ENCODE measurements around the gene GCNT2. TPM values are rescaled to one million over a fixed set of nuclear protein-coding genes. Genes with fewer than 3 reads are reported as not detected.
"Not testable (repeated sequence)": the region's sequence is repeated elsewhere in the genome, so short reads cannot be mapped to it uniquely, and the experiment has no call there.

The GCNT2 gene
- polyA plus RNA-seq, 1 donor, result 2.5 TPM

GRCh38 chr6:10550764-10551163 lies 29.6 kb downstream of the GCNT2 start:
- DNase-seq, result no peak

- DNase-seq, result no peak
Observed at GRCh38 chr6:10552270-10552810, 31.2 kb downstream of the GCNT2 start.

DNA sequence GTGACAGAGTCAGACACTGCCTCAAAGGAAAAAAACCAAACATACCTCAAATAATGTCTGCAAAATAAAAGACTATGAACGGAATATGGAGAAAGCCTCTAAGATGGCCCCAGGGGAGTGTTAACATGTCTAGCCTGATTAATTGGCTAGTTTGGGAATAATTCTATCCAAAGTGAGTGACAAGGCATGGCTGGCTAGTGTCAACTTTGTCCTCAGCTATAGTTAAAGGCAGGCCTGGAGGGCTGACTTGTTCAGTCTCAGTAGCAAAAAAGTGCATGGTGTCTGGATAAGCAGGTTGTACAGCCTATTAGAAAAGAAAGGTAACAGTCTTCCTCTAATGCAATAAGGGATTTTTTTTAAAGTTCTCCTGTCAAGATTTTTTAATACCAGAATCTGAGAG lies 32.7 kb downstream of the GCNT2 start:
- DNase-seq, result no peak

- no peak for DNase-seq
Observed at GRCh38 chr6:10554826-10555225, 33.7 kb downstream of the GCNT2 start.

- DNase-seq, result peak; percentile 20
Observed at GRCh38 chr6:10555625-10556309, 34.6 kb downstream of the GCNT2 start.

DNA sequence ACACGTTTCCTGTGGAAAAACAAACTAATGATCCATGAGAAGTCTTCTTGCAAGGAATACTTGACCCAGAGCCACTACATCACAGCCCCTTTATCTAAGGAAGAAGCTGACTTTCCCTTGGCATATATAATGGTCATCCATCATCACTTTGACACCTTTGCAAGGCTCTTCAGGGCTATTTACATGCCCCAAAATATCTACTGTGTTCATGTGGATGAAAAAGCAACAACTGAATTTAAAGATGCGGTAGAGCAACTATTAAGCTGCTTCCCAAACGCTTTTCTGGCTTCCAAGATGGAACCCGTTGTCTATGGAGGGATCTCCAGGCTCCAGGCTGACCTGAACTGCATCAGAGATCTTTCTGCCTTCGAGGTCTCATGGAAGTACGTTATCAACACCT lies 35.4 kb downstream of the GCNT2 start:
- DNase-seq, result no peak

DNA sequence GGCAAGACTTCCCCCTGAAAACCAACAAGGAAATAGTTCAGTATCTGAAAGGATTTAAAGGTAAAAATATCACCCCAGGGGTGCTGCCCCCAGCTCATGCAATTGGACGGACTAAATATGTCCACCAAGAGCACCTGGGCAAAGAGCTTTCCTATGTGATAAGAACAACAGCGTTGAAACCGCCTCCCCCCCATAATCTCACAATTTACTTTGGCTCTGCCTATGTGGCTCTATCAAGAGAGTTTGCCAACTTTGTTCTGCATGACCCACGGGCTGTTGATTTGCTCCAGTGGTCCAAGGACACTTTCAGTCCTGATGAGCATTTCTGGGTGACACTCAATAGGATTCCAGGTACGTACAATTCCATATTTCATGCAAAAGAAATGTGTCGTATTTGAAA lies 35.8 kb downstream of the GCNT2 start:
- DNase-seq, result no peak

- DNase-seq, result no peak
Observed at GRCh38 chr6:10557913-10558312, 36.8 kb downstream of the GCNT2 start.

GRCh38 chr6:10558565-10558964 lies 37.4 kb downstream of the GCNT2 start:
- DNase-seq, result no peak

GRCh38 chr6:10559522-10560152 lies 38.5 kb downstream of the GCNT2 start:
- no peak for DNase-seq

DNA sequence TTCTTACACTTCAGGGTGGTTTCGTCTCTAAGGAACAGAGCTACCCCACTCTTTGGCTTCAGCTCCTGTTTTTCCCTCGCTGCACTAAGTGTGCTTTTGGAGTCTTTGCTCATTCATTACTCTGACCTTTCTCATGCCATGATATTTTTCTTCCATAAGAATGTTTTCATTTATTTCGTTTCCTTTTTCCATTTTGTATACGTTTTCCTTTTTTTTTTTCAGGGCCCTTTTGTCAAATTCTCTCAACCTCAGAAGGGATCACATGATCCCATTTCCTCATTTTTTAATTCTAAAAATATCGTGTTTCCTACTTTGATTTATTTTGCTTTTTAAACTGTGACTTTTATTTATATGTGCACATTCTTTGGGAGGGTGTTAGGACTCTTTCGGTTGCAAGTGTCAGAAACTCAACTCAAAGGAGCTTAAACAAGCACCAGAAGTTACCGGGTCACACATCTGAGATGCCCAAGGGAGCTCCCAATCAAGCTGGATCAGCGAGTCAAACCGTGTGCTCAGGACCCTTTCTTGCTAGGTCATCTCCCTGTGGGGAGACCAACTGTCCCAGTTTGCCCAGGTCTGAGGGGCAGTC lies 40.6 kb downstream of the GCNT2 start:
- DNase-seq, result no peak

- DNase-seq, result no peak
Observed at GRCh38 chr6:10564975-10565673, 44.0 kb downstream of the GCNT2 start.

GRCh38 chr6:10565913-10566312 lies 44.8 kb downstream of the GCNT2 start:
- DNase-seq, result no peak

DNA sequence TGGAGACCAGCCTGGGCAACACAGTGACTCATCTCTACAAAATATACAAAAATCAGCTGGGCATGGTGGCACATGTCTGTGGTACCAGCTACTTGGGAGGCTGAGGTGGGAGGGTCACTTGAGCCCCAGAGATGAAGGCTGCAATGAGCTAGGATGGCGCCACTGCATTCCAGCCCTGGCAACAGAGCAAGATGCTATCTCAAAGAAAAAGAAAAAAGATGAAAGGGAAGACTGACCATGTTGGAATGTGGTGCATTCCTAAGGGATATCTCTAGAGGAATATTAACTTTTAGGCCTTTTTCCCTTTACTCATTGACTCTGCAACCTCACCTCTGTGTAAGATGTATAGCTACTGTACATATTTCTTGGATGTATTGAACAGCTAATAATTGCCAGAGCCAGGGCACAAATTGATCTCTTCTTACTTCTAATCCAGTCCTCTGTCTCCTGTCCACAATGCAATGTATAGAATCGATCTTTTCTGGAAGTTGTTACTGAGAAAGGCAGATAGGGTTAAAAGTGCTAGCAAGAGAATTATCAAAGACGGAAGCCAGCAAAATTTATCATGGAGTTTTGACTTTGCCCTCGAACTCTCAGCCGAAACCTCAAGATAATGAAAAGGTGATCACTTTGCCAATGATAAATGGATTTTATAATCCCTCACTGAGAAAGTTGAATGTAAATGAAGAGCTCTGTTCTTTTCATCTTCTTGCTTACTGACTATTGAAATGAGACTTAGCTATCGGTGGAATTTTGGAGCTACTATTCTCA lies 46.3 kb downstream of the GCNT2 start:
- no peak for DNase-seq

DNA sequence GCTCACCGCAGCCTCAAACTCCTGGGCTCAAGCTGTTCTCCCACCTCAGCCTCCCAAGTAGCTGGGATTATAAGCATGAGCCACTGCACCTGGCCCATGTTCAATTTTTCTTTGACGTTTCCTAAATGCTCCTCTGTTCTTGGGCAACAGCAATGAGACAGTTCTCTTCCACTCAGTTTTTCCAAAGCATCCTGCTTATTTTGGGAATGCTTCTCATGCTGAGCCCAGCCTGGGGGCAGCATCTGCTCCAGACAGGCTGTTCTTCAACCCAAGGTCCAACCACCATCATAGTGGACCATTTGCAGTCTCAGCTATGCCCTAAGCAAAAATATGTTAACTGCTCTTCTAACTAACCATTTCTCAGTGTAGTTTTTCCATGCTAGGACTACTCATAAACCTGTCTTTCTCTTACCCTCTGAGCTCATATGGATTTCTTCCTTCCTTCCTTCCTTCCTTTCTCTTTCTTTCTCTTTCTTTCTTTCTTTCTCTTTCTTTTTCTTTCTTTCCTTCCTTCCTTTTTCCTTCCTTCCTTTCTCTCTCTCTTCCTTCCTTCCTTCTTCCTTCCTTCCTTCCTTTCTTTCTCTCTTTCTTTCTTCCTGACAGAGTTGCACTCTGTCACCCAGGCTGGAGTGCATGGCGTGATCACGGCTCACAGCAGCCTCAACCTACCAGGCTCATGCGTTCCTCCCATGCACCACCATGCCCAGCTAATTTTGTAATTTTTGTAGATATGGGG lies 48.4 kb downstream of the GCNT2 start:
- DNase-seq, result no peak

DNA sequence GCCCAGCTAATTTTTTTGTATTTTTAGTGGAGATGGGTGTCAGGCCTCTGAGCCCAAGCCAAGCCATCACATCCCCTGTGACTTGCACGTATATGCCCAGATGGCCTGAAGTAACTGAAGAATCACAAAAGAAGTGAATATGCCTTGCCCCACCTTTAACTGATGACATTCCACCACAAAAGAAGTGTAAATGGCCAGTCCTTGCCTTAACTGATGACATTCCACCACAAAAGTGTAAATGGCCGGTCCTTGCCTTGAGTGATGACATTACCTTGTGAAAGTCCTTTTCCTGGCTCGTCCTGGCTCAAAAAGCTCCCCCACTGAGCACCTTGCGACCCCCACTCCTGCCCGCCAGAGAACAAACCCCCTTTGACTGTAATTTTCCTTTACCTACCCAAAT lies 54.4 kb downstream of the GCNT2 start:
- not testable (repeated sequence) for DNase-seq

DNA sequence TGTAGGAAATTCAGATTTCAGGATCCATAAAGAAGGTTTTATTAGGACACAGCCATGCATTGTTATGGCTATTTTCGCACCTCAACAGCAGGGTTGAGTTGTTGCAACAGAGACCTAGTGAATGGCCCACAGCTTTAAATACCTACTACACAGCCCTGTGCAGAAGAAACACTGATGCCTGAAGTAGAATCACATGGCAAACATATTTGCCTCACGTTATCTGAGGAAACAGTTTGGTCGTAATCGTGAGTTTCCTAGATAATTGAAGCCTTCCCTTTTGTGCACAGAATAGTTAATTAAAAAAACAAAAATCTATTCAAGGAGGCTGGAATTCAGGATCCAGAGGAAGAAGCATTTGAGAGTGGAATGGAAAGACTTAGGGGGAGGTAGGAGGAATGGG lies 55.1 kb downstream of the GCNT2 start:
- no peak for DNase-seq

GRCh38 chr6:10577112-10577511 lies 56.0 kb downstream of the GCNT2 start:
- no peak for DNase-seq

- no peak for DNase-seq
Observed at GRCh38 chr6:10578723-10579122, 57.6 kb downstream of the GCNT2 start.

DNA sequence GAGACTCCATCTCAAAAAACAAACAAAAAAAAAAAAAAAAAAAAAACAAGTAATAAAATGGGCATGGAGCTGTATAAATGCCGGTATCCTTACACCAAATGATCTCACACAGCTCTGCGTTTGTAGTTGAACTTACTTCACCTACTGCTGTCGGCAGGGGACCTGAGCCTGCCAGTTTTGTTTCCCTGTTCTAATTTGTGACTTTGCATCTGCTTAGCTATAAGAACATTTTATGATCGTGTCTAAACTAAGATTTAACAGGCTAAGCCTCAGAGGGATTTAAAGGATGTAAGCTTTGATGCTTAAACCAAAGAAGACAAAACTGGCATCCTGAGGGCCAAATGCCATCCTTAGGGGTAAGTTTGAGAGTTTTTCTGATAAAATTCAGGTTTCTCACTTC lies 58.7 kb downstream of the GCNT2 start:
- DNase-seq, result no peak

DNA sequence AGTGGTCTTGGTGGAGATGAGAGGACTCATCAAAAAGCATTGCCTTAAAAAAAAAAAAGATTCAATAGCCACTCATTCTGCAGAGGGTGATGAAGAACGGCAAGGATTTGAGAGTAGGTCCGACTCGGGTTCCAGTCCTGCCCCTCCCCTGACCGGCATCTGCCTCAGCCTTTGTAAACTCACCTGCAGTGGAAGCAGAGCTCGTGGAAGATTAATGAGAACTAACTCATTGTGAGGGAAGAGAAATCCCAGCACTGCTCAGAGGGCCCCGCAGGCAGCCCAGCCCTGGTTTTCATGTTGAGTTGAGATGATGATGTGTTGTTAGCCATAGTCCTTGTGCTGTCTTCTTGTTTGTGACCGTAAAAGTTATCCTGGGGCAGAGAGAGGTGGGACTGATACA lies 59.4 kb downstream of the GCNT2 start:
- no peak for DNase-seq

- DNase-seq, result not testable (repeated sequence)
Observed at GRCh38 chr6:10581402-10581801, 60.3 kb downstream of the GCNT2 start.

Data from hindlimb muscle (tissue), 1 donor.